Type B pancreatic cell (in vitro differentiated cells): ENCODE measurements around the gene TMEM132D. TPM values are rescaled to one million over a fixed set of nuclear protein-coding genes. Genes with fewer than 3 reads are reported as not detected.

Source experiments
- DNase-seq: peaks from one replicate; pipeline ENCODE4 v3.0.0; 2021; ENCODE audit warnings: mixed read lengths; ENCODE audit not compliant: unreplicated experiment; ENCODE audit errors: extremely low spot score
- H3K27ac Mint-ChIP-seq: 2 replicates; pipeline ENCODE4 v1.8.0; 2021; ENCODE audit warnings: mild to moderate bottlenecking, mixed read lengths
- H3K27me3 Mint-ChIP-seq: 2 replicates; pipeline ENCODE4 v1.8.0; 2021; ENCODE audit warnings: mixed read lengths
- H3K36me3 Mint-ChIP-seq: 2 replicates; pipeline ENCODE4 v1.8.0; 2021; ENCODE audit warnings: mixed read lengths
- H3K4me1 Mint-ChIP-seq: one replicate; pipeline ENCODE4 v1.8.0; 2021; ENCODE audit warnings: mixed read lengths; ENCODE audit not compliant: unreplicated experiment
- H3K4me3 Mint-ChIP-seq: 2 replicates; pipeline ENCODE4 v1.8.0; 2021; ENCODE audit warnings: mild to moderate bottlenecking, mixed read lengths
- H3K9me3 Mint-ChIP-seq: 2 replicates; pipeline ENCODE4 v1.8.0; 2021; ENCODE audit warnings: mixed read lengths
- CTCF ChIP-seq: fragments of 200-600 bp; sonication (generic); conservative IDR thresholded peaks from 2 replicates; pipeline ENCODE4 v1.5.0; 2021; ENCODE audit warnings: antibody characterized with exemption, mild to moderate bottlenecking
- total RNA-seq: library from RNA; stranded (reverse); gene quantifications from 2 replicates; pipeline ENCODE4 v1.2.1, GENCODE V29; 2021; ENCODE audit warnings: low replicate concordance

The TMEM132D gene
- total RNA-seq, 1 donor from 2014 or later: 1.8 TPM

- no peaks in the 10 kb centered on the region for H3K4me1 Mint-ChIP-seq
- H3K27ac Mint-ChIP-seq: no peak overlapping the region
- no peaks in the 10 kb centered on the region for H3K9me3 Mint-ChIP-seq
- DNase-seq: no peak
- TF ChIP-seq CTCF: no peak
- H3K27me3 Mint-ChIP-seq: peaks cover 11% of the 10 kb centered on the region
- H3K4me3 Mint-ChIP-seq: no peak overlapping the region
- no peaks in the 10 kb centered on the region for H3K36me3 Mint-ChIP-seq
Observed at GRCh38 chr12:129753586-129753985, 150.2 kb downstream of the TMEM132D start.

- H3K36me3 Mint-ChIP-seq: no peaks in the 10 kb centered on the region
Observed at GRCh38 chr12:129750421-129750820, 153.4 kb downstream of the TMEM132D start.

GRCh38 chr12:129746318-129746717 is 157.5 kb downstream of the TMEM132D start:
- no peak overlapping the region for H3K4me3 Mint-ChIP-seq
- H3K27me3 Mint-ChIP-seq: no peaks in the 10 kb centered on the region
- H3K27ac Mint-ChIP-seq: no peak overlapping the region
- TF ChIP-seq CTCF: no peak
- no peaks in the 10 kb centered on the region for H3K9me3 Mint-ChIP-seq
- H3K36me3 Mint-ChIP-seq: no peaks in the 10 kb centered on the region
- H3K4me1 Mint-ChIP-seq: no peaks in the 10 kb centered on the region
- no peak for DNase-seq

More at GRCh38 chr12:129750421-129750820, 153.4 kb downstream of the TMEM132D start:
- DNase-seq: no peak
- Mint-ChIP-seq H3K4me1 (no peaks in the 10 kb centered on the region), H3K4me3 (no peak overlapping the region), H3K27me3 (peaks cover 4% of the 10 kb centered on the region), H3K9me3 (no peaks in the 10 kb centered on the region), H3K27ac (no peak overlapping the region)
- TF ChIP-seq CTCF: no peak

DNA sequence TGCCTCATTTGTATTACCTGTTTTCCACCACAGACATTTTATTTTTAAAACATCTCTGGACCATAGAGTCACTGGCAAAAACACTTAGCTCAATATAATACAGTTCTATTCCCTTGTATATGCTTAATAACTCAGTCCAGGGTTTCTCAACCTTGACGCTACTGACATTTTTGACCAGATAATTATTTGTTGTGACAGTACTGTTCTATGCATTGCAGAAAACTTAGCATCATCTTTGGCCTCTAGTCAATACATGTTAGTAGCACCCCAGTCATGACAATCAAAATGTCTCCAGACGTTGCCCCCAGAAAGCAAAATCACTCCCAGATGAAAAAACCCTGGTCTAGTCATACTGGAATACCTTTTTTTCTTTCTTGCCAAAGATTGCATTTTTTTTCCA is 174.7 kb downstream of the TMEM132D start:
- no peak overlapping the region for H3K4me3 Mint-ChIP-seq
- DNase-seq: no peak
- no peaks in the 10 kb centered on the region for H3K4me1 Mint-ChIP-seq
- peaks cover 10% of the 10 kb centered on the region for H3K9me3 Mint-ChIP-seq
- TF ChIP-seq CTCF: no peak
- no peaks in the 10 kb centered on the region for H3K36me3 Mint-ChIP-seq
- H3K27ac Mint-ChIP-seq: no peak overlapping the region
- H3K27me3 Mint-ChIP-seq: peaks cover 13% of the 10 kb centered on the region

DNA sequence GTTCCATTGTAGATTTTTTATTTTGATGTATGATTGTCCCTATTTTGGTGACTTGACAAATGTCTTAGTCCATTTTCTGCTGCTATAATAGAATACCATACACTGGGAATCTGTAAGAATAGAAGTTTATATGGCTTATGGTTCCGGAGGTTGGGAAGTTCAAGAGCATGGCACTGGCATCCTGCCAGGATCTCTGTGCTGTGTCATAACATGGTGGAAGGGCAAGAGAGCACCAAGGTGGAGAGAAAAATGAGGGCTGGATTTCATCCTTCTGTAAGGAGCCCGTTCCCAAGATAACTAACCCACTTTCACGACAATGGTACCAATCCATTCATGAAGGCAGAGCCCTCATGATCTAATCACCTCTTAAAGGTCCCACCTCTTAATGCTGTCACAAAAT is 176.7 kb downstream of the TMEM132D start:
- Mint-ChIP-seq H3K4me1 (no peaks in the 10 kb centered on the region), H3K9me3 (peaks cover 10% of the 10 kb centered on the region), H3K36me3 (no peaks in the 10 kb centered on the region), H3K27ac (no peak overlapping the region), H3K27me3 (peaks cover 14% of the 10 kb centered on the region), H3K4me3 (no peak overlapping the region)
- DNase-seq: no peak
- TF ChIP-seq CTCF: no peak

DNA sequence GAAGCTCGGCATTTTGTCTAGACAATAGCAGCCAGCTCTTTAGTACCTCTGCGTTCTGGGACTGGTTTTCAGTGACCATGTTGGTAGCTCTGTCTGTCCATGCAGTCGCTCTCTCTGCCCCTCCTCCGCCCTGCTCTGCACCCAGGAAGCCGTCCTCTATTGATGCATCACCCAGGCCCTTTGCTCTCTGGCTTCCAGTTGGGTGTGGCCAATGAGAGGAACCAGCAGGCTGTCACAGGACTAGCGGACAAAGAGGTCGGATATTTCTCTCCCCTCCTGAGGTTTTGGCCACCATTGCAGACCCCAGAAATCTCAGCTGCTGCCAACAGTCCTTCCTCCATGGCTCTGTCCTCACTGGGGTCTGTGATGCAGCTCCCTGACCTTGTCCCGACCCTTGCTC is 180.6 kb downstream of the TMEM132D start:
- H3K36me3 Mint-ChIP-seq: no peaks in the 10 kb centered on the region

More for the DNA sequence above, 180.6 kb downstream of the TMEM132D start:
- H3K4me1 Mint-ChIP-seq: no peaks in the 10 kb centered on the region
- H3K4me3 Mint-ChIP-seq: no peak overlapping the region
- no peak for DNase-seq
- H3K27ac Mint-ChIP-seq: no peak overlapping the region
- no peak for TF ChIP-seq CTCF
- H3K9me3 Mint-ChIP-seq: no peaks in the 10 kb centered on the region
- H3K27me3 Mint-ChIP-seq: peaks cover 14% of the 10 kb centered on the region
